ENCODE results near the gene WNK2.
"Not testable (repeated sequence)": the region's sequence is repeated elsewhere in the genome, so short reads cannot be mapped to it uniquely, and the experiment has no call there.

Gene WNK2

DNA sequence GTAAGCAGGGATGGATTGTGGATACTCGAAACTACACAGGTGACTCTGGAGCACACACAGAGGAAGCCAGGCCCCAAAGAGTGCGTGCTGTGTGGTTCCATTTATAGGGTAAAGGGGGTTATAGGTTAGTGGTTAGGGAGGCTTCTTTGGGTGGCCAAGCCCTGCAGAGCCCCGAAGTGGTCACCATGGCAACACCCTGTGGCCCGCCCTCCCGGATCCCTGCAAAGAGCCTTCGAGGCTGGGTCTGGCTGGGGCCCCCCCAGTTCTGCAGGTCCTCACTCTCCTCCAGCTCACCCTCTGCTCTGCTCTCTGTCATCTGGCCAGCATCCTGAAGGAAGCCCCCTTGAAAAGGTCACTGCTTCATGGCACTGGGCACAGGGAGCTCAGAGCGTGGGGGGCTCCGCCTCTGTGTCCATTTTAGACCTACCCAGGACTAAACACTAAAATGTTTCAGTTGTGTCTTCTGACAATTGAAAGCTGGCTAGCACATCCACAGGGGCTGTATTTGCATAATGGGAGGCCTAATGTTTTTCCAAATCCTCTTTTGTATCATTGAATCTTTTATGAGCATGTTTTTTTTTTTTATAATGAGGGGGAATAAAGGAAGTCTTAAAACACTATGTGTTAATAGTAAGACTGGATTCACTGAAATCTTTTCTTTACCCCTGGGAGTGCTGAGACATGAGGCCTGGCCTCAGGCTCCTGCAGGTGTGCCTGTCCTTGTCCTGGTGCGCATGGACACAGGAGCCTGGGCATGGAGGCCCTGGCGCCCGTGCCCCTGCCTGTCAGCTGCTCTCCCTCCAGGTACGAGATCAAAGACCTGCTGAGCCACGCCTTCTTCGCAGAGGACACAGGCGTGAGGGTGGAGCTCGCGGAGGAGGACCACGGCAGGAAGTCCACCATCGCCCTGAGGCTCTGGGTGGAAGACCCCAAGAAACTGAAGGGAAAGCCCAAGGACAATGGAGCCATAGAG lies 55.3 kb downstream of the WNK2 start:
- DNase-seq = no peak

DNA sequence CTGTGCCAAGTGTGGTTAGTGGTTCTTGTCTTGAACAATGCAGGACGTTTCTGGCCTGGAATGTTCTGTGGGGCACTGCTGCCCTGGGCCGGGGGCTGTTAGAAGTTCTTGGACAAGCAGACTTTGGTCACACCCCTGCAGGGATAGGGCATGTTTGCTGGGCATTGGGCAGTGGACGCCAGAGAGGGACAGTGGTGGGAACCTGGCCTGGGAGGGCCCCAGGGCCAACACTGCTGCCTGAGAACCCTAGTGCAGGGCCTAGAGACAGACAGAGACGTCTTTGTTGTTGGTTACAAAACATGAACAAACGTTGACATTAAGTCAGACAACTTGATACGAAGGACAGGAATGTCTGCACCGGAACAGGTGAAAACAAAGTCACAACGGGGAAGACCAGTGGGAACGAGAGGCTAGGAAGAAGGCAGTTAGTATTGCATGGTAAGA lies 57.0 kb downstream of the WNK2 start:
- no peak for DNase-seq

DNA sequence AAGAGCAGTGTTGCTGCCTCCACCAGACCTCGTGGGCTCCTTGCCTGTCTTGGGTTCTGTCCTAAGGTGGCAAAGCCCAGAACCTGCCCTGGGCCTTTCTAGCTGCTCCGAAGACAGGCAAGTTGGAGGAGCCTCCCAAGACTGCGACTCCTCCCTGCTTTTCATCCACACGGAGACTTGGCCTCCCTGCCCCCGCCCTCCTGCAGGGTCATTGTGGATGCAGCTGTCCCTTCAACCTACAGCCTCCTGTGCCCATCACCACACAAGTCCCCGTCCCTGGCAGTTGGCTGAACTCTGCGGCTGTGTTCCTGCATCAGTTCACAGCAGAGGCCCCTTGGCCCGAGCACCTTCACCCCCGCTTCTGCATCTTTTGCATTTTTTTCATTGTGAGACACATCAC lies 59.2 kb downstream of the WNK2 start:
- no peak for DNase-seq

GRCh38 chr9:93244101-93244500 lies 60.2 kb downstream of the WNK2 start:
- no peak for DNase-seq

DNA sequence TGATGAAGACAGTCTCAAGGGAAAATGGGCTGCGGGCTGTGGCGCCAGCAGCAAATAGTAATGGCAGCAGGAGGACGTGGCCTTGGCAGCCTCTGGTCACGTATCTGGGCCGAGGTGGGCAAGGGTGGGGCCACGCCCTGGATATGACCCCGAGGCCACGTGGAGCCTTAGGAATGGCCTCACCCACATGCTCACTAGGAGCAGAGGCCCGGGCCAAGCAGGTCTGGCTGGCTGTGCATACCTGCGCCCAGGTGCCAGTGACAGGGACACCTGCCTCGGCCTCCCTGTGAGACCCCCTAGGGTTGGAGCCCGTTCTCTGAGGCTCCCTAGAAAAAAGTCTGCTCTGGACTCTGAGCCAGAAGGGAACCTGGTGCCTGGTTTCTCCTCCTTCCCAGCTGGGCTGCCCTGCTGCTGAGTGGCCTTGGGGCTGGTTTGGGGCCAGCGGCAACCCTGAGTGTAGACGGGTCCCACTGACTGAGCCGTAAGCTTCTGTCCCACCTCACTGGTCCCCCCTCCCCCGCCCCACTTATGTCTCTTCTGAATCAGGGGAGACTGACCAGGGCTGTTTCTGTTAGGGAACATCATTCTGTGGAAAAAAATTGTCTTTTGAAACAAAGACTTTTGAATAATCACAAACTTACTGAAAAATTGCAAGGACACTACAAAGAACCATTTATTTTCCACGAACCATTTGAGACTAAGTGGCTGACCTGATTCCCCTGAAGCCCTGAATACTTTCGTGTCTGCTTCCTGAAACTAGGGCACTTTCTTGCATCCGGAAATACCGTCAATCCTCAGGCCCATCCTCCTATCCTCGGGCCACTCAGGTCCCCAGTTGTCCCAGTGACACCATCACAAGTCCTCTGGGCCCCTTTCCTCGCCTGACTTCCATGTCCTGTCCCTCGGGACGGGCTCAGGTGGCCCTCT lies 60.8 kb downstream of the WNK2 start:
- DNase-seq = no peak

- DNase-seq = no peak
These were observed 61.6 kb downstream of the WNK2 start for GRCh38 chr9:93245437-93245970.

DNA sequence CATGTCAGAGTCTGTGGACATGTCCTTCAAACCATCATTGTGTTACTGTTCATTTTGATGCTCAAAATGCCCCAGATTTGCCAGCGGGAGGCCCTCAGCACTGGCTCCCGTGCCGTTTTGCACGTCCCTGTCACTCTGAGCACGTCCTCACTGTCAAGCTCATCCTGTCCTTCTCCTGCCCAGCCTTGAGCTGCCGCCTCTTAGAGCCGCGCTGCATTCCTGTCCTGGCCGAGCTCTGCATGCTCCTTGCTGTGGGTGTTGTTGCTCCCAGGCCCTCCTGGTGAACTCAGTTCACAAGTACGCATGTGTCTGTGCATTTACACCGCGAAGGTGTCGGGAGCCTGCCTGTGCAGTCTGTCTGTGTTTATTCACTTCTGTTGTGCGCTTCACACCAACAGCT lies 62.2 kb downstream of the WNK2 start:
- DNase-seq = no peak

DNA sequence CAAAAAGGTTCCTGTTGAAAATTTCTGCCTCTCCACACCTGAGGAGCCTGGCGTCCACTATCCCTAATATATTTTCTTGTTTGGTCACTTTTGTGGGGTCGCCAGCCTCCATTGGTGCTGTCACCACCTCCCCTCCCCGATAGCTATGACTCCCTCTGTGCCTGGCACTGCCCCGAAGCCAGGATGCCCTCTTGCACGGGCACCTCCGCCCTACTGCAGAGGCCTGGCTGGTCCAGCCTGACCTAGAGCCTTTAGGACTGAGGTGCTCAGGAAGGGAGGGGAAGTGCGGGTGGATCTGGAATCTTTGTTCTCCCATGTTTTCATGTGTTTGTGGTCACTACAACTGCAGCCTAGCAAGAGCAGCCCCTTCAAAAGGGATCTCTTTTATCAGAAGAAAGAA lies 62.6 kb downstream of the WNK2 start:
- no peak for DNase-seq

- no peak for DNase-seq
These were observed 63.3 kb downstream of the WNK2 start for GRCh38 chr9:93247099-93247865.

- DNase-seq = no peak
These were observed 64.0 kb downstream of the WNK2 start for GRCh38 chr9:93247892-93248291.

DNA sequence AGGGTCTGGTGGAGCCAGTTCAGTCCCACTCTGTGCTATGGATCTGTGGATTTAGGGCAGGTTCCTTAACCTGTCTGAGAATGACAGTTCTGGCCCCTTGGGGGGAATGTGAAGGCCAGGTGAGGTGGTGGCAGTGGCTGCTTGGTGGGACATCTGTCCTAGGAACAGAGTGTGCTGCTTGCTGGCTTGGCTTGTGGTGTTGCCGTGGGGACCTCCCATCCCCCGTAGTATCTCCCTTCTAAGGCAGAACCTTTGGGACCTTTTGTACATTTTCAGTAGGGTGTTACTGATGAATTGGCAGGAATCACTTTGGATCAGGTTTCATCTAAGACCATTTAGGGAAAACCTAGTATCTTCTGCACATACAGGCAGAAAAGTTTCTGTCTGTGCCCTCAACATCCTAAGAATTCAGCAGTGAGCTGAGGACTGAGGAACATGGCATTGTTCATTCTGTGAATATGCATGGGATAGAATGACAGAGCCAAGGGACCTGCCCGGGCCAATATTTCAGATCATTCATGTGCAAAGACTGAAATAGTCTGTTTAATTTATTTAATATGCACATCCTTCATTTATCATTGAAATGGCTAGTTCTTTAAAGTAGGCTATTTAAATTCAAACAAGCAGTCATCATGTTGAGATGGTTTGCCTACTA lies 64.6 kb downstream of the WNK2 start:
- DNase-seq = no peak

- DNase-seq = no peak
These were observed 66.2 kb downstream of the WNK2 start for GRCh38 chr9:93250185-93250584.

GRCh38 chr9:93251309-93251708 lies 67.4 kb downstream of the WNK2 start:
- DNase-seq = not testable (repeated sequence)

DNA sequence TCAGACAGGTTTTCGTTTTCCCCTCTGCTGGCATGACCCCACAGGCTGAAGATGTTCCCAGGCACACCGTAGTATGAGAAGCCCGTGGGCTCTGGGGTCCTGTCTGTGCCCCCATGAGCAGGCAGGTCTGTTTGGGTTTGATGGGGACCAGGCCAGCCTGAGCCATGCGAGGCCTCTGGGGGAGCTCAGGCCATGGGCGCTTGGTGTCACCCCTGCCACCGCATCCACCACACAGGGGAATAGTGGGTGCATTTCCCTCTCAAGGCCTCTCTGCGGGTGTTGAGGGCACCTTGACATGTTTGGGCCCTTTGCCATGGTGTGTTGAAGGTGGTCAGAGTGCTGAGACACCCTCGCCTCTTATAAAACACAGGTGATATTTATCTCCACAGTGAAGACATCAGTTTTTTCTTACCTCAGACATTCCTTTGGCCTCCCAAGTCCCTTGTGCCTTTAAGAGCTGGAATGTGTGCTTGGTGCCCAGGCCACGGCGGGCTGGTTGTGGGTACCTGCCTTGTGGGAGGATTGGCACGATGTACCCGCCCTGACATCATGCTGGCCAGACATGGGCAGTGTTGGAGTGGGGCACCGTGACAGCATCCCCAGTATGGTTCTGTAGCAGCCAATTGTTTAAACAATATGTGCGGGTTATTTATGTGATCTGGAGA lies 68.3 kb downstream of the WNK2 start:
- DNase-seq = no peak

DNA sequence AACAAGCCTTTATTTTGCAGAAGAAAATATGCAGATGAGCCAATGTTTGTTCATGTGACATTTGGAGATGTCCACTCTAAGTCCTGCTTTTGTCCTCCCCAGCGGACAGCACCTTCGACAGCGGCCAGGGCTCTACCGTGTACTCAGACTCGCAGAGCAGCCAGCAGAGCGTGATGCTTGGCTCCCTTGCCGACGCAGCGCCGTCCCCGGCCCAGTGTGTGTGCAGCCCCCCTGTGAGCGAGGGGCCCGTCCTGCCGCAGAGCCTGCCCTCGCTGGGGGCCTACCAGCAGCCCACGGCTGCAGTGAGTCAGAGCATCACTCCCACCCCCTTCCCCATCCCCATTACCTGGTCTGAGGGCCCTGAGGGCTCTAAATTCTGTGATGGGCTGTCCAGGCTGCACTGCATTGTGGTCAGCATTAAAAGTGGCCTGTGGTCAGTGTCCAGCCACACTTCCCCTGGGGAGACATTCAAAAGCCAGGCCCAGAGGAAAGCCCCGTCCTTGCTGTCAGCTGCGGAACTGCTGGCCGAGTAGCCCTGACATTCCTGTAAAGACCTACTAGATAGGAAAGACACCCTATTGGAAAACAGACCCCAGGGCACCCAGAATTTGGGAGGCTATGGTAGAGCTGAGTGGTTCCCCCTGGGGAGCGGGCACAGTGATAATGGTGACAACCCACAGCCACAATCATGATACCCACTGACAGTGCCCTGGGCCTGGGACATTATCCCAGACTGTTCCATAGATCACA lies 69.0 kb downstream of the WNK2 start:
- DNase-seq = no peak

DNA sequence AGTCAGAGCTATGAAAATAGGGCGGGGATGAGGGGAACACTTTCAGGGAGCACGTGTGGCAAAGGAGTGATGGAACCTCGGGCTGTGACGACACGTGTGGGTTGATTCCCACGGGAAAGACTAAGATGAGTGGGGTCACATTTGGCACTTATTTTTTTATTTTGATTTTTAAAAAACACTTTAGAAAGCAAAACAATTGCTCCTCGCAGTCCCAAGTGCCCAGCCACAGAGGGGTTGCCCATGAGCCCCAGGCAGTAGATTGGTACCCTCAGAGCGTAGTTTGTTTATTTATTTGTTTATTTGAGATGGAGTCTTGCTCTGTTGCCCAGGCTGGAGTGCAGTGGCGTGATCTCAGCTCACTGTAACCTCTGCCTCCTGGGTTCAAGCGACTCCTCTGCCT lies 69.7 kb downstream of the WNK2 start:
- no peak for DNase-seq

DNA sequence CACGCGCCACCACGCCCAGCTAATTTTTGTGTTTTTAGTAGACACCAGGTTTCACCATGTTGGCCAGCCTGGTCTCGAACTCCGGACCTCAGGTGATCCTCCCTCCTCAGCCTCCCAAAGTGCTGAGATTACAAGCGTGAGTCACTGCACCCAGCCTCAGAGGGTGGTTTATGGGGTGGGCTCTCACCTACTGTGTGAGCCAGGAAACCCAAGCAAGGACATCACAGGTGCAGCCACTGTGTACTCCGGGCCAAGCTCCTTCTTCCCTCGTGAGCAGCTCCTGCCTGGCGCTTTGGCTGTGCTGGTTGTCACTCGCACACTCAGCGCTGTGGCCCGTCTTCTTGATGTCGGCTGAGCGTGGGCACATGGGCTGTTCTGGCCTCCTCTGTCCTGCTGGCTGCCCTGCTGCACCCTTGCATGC lies 70.1 kb downstream of the WNK2 start:
- no peak for DNase-seq

DNA sequence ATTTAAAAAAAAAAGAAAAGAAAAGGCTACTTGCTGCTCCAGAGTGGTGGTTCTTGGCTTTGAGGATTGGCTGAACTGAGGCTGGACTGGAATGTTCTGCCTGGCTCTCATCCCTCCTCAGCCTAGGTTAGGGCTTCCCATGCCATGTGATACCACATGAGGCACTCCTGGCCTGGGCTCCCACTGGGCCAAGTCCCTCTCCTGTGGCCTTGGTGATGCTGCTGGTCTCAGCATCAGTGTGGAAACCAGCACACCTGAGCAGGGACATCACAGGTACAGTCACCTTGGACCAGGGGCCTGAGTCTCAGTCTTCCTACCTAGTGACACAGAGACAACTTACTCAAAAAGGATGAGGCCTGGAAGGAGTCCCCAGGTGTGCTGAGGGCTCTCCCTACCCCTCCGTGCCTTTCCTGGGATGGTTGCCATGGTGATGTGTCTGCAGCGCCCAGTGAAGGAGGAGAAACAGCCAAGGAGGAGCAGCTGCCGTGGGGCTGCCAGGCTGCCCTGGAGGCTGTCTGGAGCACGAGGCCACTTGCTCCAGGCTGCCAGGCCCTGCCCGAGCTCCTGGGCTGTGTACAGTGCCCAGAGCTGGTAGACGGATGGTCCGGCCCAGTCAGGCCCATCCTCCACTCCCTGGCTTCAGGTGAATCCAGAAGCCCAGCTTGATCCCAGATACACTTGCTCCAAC lies 71.0 kb downstream of the WNK2 start:
- DNase-seq = no peak

DNA sequence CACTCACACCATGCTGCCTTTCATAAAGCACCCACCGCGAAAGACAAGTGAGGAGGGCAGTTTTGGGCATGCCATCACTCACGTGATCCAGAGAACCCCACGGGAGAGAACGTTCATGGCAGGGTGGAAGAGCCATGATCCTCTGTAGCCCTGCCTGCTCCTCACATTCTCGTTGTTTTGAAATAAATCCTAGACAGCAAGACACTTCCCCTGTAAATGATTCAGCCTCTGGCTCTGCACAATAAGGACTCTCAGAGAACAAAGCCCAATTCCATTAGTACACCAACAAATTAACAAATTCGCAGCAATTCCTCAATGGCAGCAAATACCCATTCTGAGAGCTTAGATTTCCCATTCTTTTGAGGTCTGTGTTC lies 71.5 kb downstream of the WNK2 start:
- DNase-seq = no peak

Measured in suppressor macrophage treated with lipopolysaccharide for 1 hour (primary cell).